Panc1 (cell line): ENCODE results near the gene CALML4. TPM values are rescaled to one million over a fixed set of nuclear protein-coding genes. Genes with fewer than 3 reads are reported as not detected.
"Not testable (repeated sequence)": the region's sequence is repeated elsewhere in the genome, so short reads cannot be mapped to it uniquely, and the experiment has no call there.

Experiments
- ATAC-seq: fragments of 200-7000 bp; cut with Tn5 transposase; 2 replicates; pipeline ENCODE4 v1.9.1; 2020; ENCODE audit warnings: mild to moderate bottlenecking, moderate library complexity
- BruUV-seq: library from RNA; stranded (reverse); fragments of 400-500 nt; replicated peaks from 2 replicates; lab custom pipeline; 2021; lab: Mats Ljungman, UMichigan
- CTCF ChIA-PET: fragments of 300-600 bp; sonication (Branson Sonifier 250); formaldehyde crosslinking; loops from one replicate; lab custom pipeline; 2022; ENCODE audit warnings: antibody characterized with exemption; lab: Charles Lee
- POLR2A ChIA-PET: fragments of 300-600 bp; sonication (Branson Sonifier 250); formaldehyde crosslinking; loops from one replicate; lab custom pipeline; 2022; ENCODE audit warnings: antibody characterized with exemption; lab: Charles Lee
- DNase-seq: peaks from one replicate; pipeline ENCODE4 v3.0.0-alpha.2; 2010; ENCODE audit warnings: low read depth, low spot score
- H3K27ac ChIP-seq: 2 replicates; pipeline ENCODE4 v1.5.1; 2011; ENCODE audit warnings: mild to moderate bottlenecking, low read length, inconsistent platforms
- H3K27me3 ChIP-seq: fragments of 200-500 bp; sonication (Bioruptor generic); 2 replicates; pipeline ENCODE4 v1.6.0; 2014; ENCODE audit warnings: low read length, inconsistent platforms; ENCODE audit not compliant: control insufficient read depth, insufficient read depth
- H3K36me3 ChIP-seq: fragments of 200-500 bp; sonication (Bioruptor generic); 2 replicates; pipeline ENCODE4 v1.5.1; 2014; ENCODE audit warnings: inconsistent platforms, mild to moderate bottlenecking, low read length, moderate library complexity; ENCODE audit not compliant: control insufficient read depth, insufficient read depth
- H3K4me1 ChIP-seq: 2 replicates; pipeline ENCODE4 v1.5.1; 2011; ENCODE audit warnings: inconsistent platforms, mild to moderate bottlenecking, low read length, moderate library complexity; ENCODE audit not compliant: control insufficient read depth, insufficient read depth
- H3K4me3 ChIP-seq, 2 experiments: 2 replicates each; pipeline ENCODE4 v1.5.1; 2011 to 2012; ENCODE audit warnings: low read depth in 2 of 2, low read length in 2 of 2, mild to moderate bottlenecking in 2 of 2, inconsistent platforms in 1 of 2, moderate library complexity in 1 of 2
- H3K9me3 ChIP-seq: fragments of 200-500 bp; sonication (Bioruptor generic); 2 replicates; pipeline ENCODE4 v1.5.1; 2014; ENCODE audit warnings: low read depth, mild to moderate bottlenecking, inconsistent platforms, low read length, moderate library complexity; ENCODE audit not compliant: control insufficient read depth, insufficient read depth
- POLR2AphosphoS5 ChIP-seq: IDR thresholded peaks from 2 replicates; pipeline ENCODE4 v1.6.1; 2012; ENCODE audit warnings: mild to moderate bottlenecking, low read depth, low read length, moderate library complexity
- SIN3A ChIP-seq: IDR thresholded peaks from 2 replicates; pipeline ENCODE4 v1.6.1; 2012; ENCODE audit warnings: low read depth, mild to moderate bottlenecking, low read length, moderate library complexity, borderline replicate concordance; ENCODE audit not compliant: insufficient read depth
- TCF7L2 ChIP-seq: IDR thresholded peaks from 2 replicates; pipeline ENCODE4 v1.6.1; 2011; ENCODE audit warnings: mild to moderate bottlenecking, low read depth, low read length, inconsistent platforms
- in situ Hi-C: cut with HindIII; loops from 2 replicates; pipeline ENCODE4 v1.10.0; 2016; ENCODE audit warnings: low sequenced_read_pairs, low pct_unique_long_range_greater_than_20kb
- intact Hi-C: fragments of 100-400 bp; cut with micrococcal nuclease; formaldehyde crosslinking; loops from one replicate; pipeline ENCODE4 v1.10.0; 2022; ENCODE audit not compliant: unreplicated experiment
- total RNA-seq: library from RNA; stranded (reverse); gene quantifications from one replicate; pipeline ENCODE4 v1.2.1, GENCODE V29; 2021; ENCODE audit not compliant: unreplicated experiment
- TF ChIP-seq, protein P1 (sequence below), 2 experiments: IDR thresholded peaks; 2 replicates each; pipeline ENCODE4 v1.6.1; 2011 to 2012; ENCODE audit warnings: low read depth in 2 of 2, control low read depth in 1 of 2, low read length in 1 of 2, mild to moderate bottlenecking in 1 of 2, moderate library complexity in 1 of 2; ENCODE audit not compliant: insufficient read depth in 1 of 2
- TF ChIP-seq, protein P2 (sequence below): fragments of 450-650 bp; IDR thresholded peaks from 2 replicates; pipeline ENCODE4 v1.5.1; 2017; ENCODE audit warnings: mild to moderate bottlenecking

The CALML4 gene
- total RNA-seq, 1 experiment from 2014 or later, result 5.4 TPM

DNA sequence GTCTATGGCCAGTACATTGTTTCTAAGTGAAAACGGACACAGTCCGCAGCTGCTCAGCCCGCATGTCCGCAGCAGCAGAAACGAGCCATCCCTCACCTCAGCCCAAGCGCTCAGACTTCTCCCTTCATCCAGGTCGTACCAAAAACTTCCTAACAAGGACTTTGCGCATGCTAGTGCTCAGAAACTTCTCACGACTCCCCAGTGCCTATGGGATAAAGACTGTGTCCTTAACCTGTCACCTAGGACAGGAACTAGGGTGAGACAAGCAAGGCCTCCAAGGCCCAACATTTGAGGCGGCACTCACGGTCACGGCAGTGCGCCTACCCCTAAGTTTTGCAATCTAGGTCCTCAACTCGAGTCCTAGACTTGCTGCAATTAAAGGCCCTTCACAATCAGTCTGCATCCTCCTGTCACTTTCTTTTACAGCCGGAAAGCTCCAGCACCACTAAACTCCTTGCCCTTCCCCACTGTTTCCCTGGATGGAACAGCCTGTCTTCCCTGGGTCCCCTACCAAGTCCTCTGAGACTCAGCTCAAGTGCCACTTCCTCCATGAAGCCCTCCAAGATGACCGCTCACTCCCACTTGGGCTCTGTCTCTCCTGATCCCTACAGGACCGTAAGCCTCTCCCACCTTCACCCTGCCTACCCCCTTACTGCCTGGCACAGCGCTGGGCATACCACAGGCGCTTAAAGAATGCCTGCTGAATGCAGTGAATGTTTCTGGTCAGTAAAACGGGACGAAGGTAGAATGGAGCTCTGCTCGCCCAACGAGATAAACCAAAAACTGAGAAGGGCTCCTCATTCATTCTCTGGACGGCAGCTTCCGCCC is 23.2 kb upstream of the CALML4 start:
- ChIA-PET POLR2A (interaction anchor here (0.7 kb wide), 1 partner anchor 98 kb away, joined by 3 read pairs; no protein-coding TSS in a partner anchor), CTCF (interaction anchor here (0.8 kb wide), 1 partner anchor 25 kb away, joined by 3 read pairs; no protein-coding TSS in a partner anchor)
- Histone ChIP-seq H3K27ac (peak overlapping the region; percentile 93), H3K9me3 (no peaks in the 10 kb centered on the region), H3K4me1 (peaks cover 16% of the 10 kb centered on the region), H3K36me3 (no peaks in the 10 kb centered on the region), H3K4me3 (peak overlapping the region; percentile 83 to 89), H3K27me3 (no peaks in the 10 kb centered on the region)
- TF ChIP-seq POLR2AphosphoS5 (no peak), TCF7L2 (no peak), SIN3A (no peak)
- TF ChIP-seq, protein P1, sequence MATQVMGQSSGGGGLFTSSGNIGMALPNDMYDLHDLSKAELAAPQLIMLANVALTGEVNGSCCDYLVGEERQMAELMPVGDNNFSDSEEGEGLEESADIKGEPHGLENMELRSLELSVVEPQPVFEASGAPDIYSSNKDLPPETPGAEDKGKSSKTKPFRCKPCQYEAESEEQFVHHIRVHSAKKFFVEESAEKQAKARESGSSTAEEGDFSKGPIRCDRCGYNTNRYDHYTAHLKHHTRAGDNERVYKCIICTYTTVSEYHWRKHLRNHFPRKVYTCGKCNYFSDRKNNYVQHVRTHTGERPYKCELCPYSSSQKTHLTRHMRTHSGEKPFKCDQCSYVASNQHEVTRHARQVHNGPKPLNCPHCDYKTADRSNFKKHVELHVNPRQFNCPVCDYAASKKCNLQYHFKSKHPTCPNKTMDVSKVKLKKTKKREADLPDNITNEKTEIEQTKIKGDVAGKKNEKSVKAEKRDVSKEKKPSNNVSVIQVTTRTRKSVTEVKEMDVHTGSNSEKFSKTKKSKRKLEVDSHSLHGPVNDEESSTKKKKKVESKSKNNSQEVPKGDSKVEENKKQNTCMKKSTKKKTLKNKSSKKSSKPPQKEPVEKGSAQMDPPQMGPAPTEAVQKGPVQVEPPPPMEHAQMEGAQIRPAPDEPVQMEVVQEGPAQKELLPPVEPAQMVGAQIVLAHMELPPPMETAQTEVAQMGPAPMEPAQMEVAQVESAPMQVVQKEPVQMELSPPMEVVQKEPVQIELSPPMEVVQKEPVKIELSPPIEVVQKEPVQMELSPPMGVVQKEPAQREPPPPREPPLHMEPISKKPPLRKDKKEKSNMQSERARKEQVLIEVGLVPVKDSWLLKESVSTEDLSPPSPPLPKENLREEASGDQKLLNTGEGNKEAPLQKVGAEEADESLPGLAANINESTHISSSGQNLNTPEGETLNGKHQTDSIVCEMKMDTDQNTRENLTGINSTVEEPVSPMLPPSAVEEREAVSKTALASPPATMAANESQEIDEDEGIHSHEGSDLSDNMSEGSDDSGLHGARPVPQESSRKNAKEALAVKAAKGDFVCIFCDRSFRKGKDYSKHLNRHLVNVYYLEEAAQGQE (IDR thresholded peaks at IDR 0.05; ENCODE audit: insufficient read depth in 1 of 2, low read depth in 2 of 2, low read length in 1 of 2), result no peak
- TF ChIP-seq, protein P2, sequence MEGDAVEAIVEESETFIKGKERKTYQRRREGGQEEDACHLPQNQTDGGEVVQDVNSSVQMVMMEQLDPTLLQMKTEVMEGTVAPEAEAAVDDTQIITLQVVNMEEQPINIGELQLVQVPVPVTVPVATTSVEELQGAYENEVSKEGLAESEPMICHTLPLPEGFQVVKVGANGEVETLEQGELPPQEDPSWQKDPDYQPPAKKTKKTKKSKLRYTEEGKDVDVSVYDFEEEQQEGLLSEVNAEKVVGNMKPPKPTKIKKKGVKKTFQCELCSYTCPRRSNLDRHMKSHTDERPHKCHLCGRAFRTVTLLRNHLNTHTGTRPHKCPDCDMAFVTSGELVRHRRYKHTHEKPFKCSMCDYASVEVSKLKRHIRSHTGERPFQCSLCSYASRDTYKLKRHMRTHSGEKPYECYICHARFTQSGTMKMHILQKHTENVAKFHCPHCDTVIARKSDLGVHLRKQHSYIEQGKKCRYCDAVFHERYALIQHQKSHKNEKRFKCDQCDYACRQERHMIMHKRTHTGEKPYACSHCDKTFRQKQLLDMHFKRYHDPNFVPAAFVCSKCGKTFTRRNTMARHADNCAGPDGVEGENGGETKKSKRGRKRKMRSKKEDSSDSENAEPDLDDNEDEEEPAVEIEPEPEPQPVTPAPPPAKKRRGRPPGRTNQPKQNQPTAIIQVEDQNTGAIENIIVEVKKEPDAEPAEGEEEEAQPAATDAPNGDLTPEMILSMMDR, result no peak
- TSS peak; percentile 77 for BruUV-seq
- no peak for DNase-seq
- intact Hi-C loops, result no loop called here
- no peak for ATAC-seq
- in situ Hi-C loops, result no loop called here

DNA sequence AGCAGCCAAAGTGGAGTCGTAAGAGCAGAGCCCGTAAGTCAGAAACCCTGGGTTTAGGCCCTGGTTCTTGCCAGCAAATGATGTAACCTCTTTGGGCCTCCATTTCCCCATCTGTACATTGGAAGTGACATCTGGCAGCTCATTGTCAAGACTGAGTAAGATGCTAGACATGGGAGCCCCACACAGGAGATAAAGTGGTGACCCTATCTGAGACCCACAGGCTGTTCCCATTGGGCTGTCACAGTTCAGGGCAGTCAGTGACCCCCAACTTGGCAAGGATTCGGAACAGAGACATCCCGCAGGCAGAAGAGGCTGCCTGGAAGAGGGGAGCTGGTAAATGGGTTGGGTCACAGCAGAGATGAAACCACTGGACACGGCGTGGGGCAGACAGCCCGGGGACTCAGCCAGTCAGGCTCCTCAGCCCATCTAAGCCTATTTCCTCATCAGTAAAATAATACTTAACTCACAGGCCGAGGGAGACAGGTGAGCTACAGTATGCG is 22.6 kb upstream of the CALML4 start:
- in situ Hi-C loops (no loop called here), intact Hi-C loops (no loop called here)
- TF ChIP-seq POLR2AphosphoS5, result no peak
- TF ChIP-seq SIN3A, result no peak
- TF ChIP-seq, protein P1 (IDR thresholded peaks at IDR 0.05; ENCODE audit: insufficient read depth in 1 of 2, low read depth in 2 of 2, low read length in 1 of 2), result no peak
- no peak for TF ChIP-seq TCF7L2
- TF ChIP-seq, protein P2, result no peak
- H3K36me3 ChIP-seq, result no peaks in the 10 kb centered on the region
- peak overlapping the region; percentile 93 for H3K27ac ChIP-seq
- BruUV-seq, result no TSS peak
- H3K9me3 ChIP-seq, result no peaks in the 10 kb centered on the region
- H3K27me3 ChIP-seq, result no peaks in the 10 kb centered on the region
- POLR2A ChIA-PET, result no interaction called here
- peak overlapping the region; percentile 83 to 89 for H3K4me3 ChIP-seq
- CTCF ChIA-PET, result interaction anchor here (0.8 kb wide), 1 partner anchor 25 kb away, joined by 3 read pairs; no protein-coding TSS in a partner anchor
- peaks cover 16% of the 10 kb centered on the region for H3K4me1 ChIP-seq
- DNase-seq (no peak), ATAC-seq (no peak)

DNA sequence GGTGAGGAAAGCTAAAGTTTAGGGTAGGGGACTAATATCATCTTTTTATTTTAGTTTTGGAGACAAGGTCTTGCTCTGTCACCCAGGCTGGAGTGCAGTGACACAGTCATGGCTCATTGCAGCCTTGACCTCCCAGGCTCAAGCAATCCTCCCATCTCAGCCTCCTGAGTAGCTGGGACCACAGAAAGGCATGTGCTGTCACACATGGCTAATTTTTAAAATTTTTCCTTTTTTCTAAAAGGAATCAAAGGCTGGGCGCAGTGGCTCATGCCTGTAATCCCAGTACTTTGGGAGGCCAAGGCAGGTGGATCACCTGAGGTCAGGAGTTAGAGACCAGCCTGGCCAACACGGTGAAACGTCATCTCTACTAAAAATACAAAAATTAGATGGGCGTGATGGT is 20.3 kb upstream of the CALML4 start:
- H3K36me3 ChIP-seq, H3K27me3 ChIP-seq, H3K9me3 ChIP-seq, H3K4me3 ChIP-seq, CTCF ChIA-PET, intact Hi-C loops, BruUV-seq, ATAC-seq, in situ Hi-C loops, POLR2A ChIA-PET, H3K27ac ChIP-seq, DNase-seq: not testable (repeated sequence)
- H3K4me1 ChIP-seq, result peaks cover 14% of the 10 kb centered on the region
